GM19023 (cell line): Measurements from ENCODE around the gene HTRA3.

Experiments used
- ATAC-seq: cut with Tn5 transposase; IDR thresholded peaks from one replicate; pipeline ENCODE4 v1.9.1; 2021; ENCODE audit warnings: mild to moderate bottlenecking, moderate library complexity; ENCODE audit not compliant: unreplicated experiment

HTRA3 gene

DNA sequence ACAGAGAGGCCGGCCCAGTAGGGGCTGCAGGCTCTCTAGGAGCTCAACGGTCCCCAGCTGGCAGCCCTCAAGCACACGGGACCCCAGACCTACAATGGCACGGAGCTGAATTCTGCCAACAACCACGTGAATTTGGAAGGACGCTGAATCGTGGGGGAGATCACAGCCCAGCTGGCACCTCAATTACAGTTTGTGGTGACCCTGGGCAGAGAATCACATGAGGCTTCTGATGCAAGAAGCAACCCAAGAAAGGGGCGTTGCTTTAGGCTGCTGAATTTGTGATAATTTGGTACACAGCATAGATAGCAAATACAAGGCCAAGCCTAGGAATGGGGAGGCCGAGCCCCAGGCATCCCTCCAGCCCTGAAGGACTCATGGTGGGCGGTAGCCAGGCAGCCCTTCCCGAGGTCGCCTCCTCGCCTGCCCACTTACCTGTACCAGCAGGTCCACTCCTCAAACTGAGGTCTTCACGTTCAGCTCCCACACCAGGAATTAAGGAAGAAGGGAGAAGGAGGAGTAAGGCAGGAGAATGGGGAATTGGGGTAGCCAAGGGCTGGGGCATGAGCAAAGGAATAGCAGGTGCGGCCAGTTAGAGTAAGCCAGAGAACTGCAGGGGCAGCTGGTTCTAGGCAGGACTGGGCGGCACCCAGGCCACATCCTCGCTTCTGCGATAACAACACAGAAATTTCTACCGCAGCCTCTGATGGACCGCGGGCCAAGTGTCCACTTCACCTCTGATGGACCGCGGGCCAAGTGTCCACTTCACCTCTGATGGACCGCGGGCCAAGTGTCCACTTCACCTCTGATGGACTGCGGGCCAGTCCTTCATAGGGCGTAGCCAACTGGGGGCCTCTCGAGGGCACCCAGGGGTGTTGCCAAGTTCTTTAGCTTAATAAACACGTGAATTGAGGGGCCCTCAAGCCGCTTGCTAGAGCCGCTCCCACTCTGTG lies 23.4 kb upstream of the HTRA3 start:
- no peak for ATAC-seq

DNA sequence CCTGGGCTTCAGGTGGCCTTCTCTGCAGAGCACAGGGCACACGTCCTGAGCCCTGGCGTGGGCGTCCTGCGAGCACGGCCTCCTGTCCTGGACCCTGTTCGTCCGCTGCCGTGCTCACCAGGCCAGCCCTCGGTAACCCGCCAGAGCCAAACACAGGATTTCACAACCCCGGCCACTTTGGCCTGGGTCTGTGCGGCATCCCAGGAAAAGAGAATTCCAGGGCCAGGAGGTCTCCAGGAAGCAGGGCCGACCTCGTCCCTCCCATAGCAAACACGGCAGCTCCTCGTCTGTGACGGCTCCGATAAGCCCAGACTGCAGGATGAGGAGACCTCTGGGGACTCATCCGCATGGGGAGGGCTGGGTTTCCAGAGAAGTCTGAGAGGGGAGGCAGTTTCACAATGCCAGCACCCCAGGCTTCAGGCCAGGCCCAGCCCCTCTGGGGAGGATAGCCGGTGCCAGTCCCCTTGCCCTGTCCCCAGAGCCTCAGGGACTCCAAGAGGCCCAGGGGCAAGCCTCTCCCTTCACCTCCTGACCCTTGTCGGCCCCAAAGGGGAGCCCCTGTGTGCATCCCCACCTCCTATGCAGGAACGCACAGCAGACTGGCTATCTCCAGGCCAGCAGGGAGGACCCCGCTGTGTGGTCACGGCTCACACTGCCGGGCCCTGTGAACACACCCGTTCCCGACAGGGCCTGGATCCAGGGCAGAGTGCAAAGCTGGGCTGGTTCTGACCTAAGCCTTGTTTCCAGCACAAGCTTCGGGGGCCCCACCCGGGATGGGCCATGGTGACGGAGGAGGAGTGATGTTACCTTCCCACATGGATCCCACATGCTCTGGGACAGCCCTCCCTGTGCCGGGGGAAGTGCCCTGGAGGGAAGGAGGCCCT lies 22.3 kb upstream of the HTRA3 start:
- ATAC-seq = no peak

DNA sequence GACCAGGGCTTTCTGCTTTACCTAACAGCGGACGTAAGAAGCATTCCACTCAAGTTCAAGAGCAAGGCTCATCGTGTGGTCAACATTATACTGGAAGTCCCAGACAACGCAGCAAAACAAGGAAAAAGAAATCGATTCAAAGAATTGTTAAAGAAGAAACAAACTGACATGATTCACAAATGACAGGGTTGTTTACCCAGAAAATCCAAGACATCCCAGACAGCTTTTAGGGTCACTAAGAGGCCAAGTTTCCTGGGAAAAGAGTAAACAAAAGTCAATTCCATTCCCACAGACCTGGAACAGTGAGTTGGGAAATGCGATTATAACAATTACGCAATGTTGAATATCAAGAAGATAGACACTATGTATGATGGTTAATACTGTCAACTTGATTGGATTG lies 21.5 kb upstream of the HTRA3 start:
- no peak for ATAC-seq

- ATAC-seq = no peak
Measured at GRCh38 chr4:8250227-8250626, 19.3 kb upstream of the HTRA3 start.

DNA sequence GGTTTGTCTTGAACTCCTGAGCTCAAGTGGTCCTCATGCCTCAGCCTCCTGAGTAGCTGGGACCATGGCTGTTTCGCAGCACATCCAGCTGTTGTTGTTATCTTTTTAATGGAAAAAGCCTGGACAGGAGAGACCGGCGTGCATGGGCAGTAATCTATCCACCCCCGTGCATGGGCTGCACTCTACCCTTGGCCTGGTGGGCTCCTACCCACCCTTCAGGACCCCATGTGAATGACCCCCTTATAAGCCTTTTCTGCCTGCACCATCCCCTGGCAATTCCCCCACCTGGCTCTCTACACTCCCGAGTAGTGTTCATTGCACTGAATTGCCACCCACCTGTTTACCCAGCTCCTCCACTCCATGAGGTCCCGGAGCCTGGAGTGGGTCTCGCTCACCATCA lies 18.9 kb upstream of the HTRA3 start:
- no peak for ATAC-seq

DNA sequence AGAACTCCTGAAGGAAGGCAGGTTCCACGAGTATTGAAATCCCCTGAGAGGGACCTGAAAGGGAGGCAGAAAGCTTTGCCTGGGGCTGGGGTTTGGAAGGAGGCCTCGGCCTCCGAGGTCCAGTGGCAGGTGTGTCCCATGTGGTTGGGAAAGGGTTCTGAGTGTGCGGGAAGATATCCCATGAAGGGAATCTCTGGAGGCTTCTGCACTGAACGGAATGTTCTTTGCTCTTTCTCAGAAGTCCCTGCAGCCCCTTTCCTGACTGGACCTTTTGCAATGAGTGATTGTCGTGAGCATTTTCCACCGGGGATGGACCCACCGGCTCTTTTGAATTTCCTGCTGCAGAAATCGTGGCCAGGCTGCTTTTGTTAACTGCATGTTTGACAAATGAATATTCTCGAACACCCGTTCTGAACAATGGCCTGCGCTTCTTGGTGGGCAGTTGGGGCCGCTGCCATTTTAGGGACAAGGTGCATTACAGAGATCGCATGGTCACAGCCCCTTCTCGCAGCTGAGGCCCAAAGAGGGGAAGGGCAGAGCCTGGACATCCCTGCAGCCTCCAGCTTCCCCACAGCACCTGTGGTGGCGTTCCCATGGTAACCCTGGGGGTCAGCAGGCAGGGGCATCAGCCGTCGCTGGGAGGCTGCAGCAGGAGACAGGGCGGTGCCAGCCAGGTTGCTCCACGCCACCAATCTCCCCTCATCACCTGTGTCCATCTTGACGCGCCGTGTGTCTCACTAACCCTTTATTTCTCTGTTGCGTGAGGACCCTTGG lies 18.3 kb upstream of the HTRA3 start:
- ATAC-seq = no peak

GRCh38 chr4:8252301-8253173 lies 17.0 kb upstream of the HTRA3 start:
- ATAC-seq = no peak

- ATAC-seq = no peak
Measured at GRCh38 chr4:8254076-8254475, 15.5 kb upstream of the HTRA3 start.

GRCh38 chr4:8255698-8256441 lies 13.7 kb upstream of the HTRA3 start:
- ATAC-seq = no peak

- no peak for ATAC-seq
Measured at GRCh38 chr4:8257854-8258253, 11.7 kb upstream of the HTRA3 start.

DNA sequence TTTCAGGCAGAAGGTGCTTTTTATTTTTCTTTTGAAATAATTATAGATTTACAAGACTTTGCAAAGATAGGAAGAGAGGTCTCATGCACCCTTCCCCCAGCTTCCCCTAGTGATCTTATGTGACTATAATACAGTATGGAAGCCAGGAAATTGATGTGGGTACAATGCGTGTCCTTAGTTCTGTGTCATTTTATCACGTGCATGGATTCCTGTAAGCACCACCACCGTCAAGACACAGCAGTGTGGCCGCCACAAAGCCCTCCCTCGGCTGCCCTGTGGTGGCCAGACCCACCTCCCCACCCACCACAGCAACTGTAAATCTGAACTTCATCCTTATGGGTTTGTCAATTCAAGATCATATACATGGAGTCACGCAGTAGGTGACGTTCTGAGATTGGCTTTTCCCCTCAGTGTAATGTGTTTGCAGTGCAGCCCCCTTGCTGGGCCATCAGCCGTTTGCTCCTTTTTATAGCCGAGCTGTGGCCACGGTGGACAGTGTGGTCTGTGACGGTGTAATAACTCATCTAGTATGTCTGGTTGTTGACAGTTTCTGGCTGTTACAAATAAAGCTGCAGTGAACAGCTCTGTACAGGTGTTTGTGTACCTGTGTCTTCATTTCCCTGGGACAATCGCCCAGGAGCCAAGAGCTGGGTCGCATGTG lies 10.9 kb upstream of the HTRA3 start:
- no peak for ATAC-seq

- no peak for ATAC-seq
Measured at GRCh38 chr4:8259743-8260430, 9.7 kb upstream of the HTRA3 start.

DNA sequence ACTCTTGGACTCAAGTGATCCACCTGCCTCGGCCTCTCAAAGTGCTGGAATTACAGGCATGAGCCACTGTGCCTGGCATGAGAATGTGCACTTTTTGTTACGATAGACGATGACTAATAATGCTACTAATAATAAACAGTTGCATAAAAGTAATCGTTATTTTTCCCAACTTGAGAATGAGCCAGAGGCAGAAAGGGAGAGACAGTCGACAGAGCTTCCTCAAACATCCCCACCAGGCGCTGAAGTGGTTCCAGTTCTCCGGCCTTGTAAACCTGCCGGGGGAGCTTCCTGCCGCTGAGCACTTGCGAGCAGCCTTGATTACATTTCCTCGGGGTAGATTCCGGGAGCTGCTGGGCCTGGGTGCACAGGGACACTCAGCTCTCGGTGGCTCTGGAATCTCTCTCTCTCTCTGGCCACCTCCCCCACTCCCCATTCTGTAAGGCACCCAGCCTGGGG lies 8.9 kb upstream of the HTRA3 start:
- ATAC-seq = no peak

DNA sequence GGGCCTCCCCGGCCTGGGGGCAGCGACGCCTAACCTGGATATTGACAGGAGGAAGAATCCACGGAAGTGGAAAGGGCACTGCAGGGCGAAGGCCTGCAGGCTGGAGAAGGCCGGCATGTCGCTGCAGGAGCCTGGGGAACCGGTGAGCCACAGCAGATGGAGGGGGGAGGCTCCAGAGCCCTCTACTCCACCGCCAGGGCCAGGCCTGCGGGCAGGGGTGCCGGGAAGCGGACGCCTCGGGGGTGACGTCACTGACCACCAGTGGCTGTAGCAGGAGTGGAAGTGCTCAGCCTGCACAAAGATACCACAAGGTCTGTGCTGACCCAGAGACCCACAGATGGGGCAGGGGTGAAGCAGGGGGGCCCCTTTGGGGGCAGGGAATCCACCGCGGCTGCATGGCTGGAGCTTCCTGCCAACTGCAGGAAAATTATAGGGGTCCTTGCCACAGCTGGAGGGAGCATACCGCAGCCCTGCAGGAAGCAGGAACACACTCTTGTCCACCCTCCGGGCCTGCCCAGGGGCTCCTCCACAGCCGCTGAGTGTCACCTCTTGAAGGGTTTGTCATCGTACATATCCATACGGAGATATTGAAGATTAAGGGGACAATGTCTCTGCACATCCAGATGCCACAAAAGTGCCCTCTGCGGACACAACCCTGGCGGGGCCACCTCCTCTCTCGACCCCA lies 7.6 kb upstream of the HTRA3 start:
- ATAC-seq = no peak

GRCh38 chr4:8262637-8263322 lies 6.8 kb upstream of the HTRA3 start:
- ATAC-seq = no peak

- no peak for ATAC-seq
Measured at GRCh38 chr4:8263397-8263796, 6.2 kb upstream of the HTRA3 start.

GRCh38 chr4:8264106-8264505 lies 5.4 kb upstream of the HTRA3 start:
- ATAC-seq = no peak
